ENCODE results near the gene GALNT17.

Gene GALNT17

GRCh38 chr7:71343892-71344291 is 211.9 kb downstream of the GALNT17 start:
- H3K9me3 ChIP-seq (ENCODE audit: insufficient read depth, low read length) = peaks cover 9% of the 10 kb centered on the region; the same call in 1 of the 2 replicates
- no peaks in the 10 kb centered on the region for H3K36me3 ChIP-seq (ENCODE audit: insufficient read depth, insufficient read length, low read length)

GRCh38 chr7:71345117-71345884 is 213.4 kb downstream of the GALNT17 start:
- Histone ChIP-seq H3K4me1 (ENCODE audit: insufficient read depth, insufficient read length) (no peaks in the 10 kb centered on the region), H3K9me3 (ENCODE audit: insufficient read depth, low read length) (peaks cover 9% of the 10 kb centered on the region; the same call in 1 of the 2 replicates), H3K36me3 (ENCODE audit: insufficient read depth, insufficient read length, low read length) (no peaks in the 10 kb centered on the region), H3K4me3 (ENCODE audit: insufficient read length, low read depth) (no peak overlapping the region), H3K27me3 (ENCODE audit: insufficient read depth, insufficient read length) (no peaks in the 10 kb centered on the region), H3K9ac (ENCODE audit: insufficient read length, low read depth) (no peak overlapping the region)
- TF ChIP-seq ZNF274 (IDR thresholded peaks at IDR 0.05; ENCODE audit: low read depth, low read length) (no peak), SUZ12 (IDR thresholded peaks at IDR 0.05; ENCODE audit: extremely low read depth, insufficient read depth, insufficient read length) (no peak), YY1 (IDR thresholded peaks at IDR 0.05; ENCODE audit: insufficient read depth, insufficient read length) (no peak)
- DNase-seq (ENCODE audit: low read depth, low spot score) = no peak

More at GRCh38 chr7:71343892-71344291, 211.9 kb downstream of the GALNT17 start:
- Histone ChIP-seq H3K4me3 (ENCODE audit: insufficient read length, low read depth) (no peak overlapping the region), H3K9ac (ENCODE audit: insufficient read length, low read depth) (no peak overlapping the region), H3K4me1 (ENCODE audit: insufficient read depth, insufficient read length) (no peaks in the 10 kb centered on the region), H3K27me3 (ENCODE audit: insufficient read depth, insufficient read length) (no peaks in the 10 kb centered on the region)
- no peak for TF ChIP-seq YY1 (IDR thresholded peaks at IDR 0.05; ENCODE audit: insufficient read depth, insufficient read length)
- TF ChIP-seq ZNF274 (IDR thresholded peaks at IDR 0.05; ENCODE audit: low read depth, low read length) = no peak
- TF ChIP-seq SUZ12 (IDR thresholded peaks at IDR 0.05; ENCODE audit: extremely low read depth, insufficient read depth, insufficient read length) = no peak
- DNase-seq (ENCODE audit: low read depth, low spot score) = no peak

GRCh38 chr7:71348821-71349681 is 217.1 kb downstream of the GALNT17 start:
- TF ChIP-seq YY1 (IDR thresholded peaks at IDR 0.05; ENCODE audit: insufficient read depth, insufficient read length) = no peak
- TF ChIP-seq SUZ12 (IDR thresholded peaks at IDR 0.05; ENCODE audit: extremely low read depth, insufficient read depth, insufficient read length) = no peak
- no peak for TF ChIP-seq ZNF274 (IDR thresholded peaks at IDR 0.05; ENCODE audit: low read depth, low read length)

DNA sequence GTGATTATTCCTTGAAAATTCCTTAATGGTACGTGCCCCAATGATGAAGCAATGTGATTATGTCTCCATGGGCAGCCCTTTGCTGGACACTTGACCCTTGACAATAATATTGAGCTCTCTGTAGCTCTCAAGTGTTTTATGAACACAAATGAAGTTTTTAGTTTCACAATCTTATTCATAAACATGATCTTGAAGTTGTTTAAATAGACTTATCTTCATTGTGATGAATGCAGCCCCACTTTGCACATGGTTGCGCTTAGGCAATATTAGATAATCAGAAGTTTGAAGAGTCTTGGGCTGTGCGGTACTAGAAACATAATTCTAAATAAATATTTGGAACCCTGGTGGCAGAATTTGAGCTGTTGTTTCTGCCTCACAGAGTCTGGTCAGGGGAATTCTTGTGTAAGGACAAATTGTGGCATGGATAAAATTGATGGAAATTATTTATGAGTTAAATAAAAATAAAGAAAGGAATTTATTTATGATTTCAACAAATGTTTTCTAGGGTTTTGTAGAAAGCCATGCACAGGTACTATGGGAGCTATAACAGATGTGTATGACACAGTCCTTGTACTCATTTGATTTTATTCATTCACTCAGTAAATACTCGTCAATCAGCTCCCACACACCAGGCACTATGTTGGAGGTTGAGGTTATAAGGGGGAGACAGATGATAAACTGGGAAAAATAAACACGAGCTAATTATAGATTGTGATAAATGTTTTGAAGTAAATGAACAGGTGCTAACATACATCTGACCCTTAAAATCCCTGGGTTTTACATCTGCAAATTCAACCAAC is 217.9 kb downstream of the GALNT17 start:
- Histone ChIP-seq H3K4me3 (ENCODE audit: insufficient read length, low read depth) (no peak overlapping the region), H3K27me3 (ENCODE audit: insufficient read depth, insufficient read length) (no peaks in the 10 kb centered on the region), H3K36me3 (ENCODE audit: insufficient read depth, insufficient read length, low read length) (no peaks in the 10 kb centered on the region), H3K4me1 (ENCODE audit: insufficient read depth, insufficient read length) (no peaks in the 10 kb centered on the region), H3K9ac (ENCODE audit: insufficient read length, low read depth) (no peak overlapping the region), H3K9me3 (ENCODE audit: insufficient read depth, low read length) (peaks cover 19% of the 10 kb centered on the region; the same call in 1 of the 2 replicates)
- no peak for TF ChIP-seq SUZ12 (IDR thresholded peaks at IDR 0.05; ENCODE audit: extremely low read depth, insufficient read depth, insufficient read length)
- no peak for TF ChIP-seq YY1 (IDR thresholded peaks at IDR 0.05; ENCODE audit: insufficient read depth, insufficient read length)
- no peak for TF ChIP-seq ZNF274 (IDR thresholded peaks at IDR 0.05; ENCODE audit: low read depth, low read length)
- no peak for DNase-seq (ENCODE audit: low read depth, low spot score)

More at GRCh38 chr7:71348821-71349681, 217.1 kb downstream of the GALNT17 start:
- no peaks in the 10 kb centered on the region for H3K4me1 ChIP-seq (ENCODE audit: insufficient read depth, insufficient read length)
- peaks cover 22% of the 10 kb centered on the region; the same call in 1 of the 2 replicates for H3K9me3 ChIP-seq (ENCODE audit: insufficient read depth, low read length)
- no peak overlapping the region for H3K4me3 ChIP-seq (ENCODE audit: insufficient read length, low read depth)
- no peaks in the 10 kb centered on the region for H3K27me3 ChIP-seq (ENCODE audit: insufficient read depth, insufficient read length)
- DNase-seq (ENCODE audit: low read depth, low spot score) = peak; percentile 61
- no peaks in the 10 kb centered on the region for H3K36me3 ChIP-seq (ENCODE audit: insufficient read depth, insufficient read length, low read length)
- H3K9ac ChIP-seq (ENCODE audit: insufficient read length, low read depth) = no peak overlapping the region

GRCh38 chr7:71350680-71351079 is 218.7 kb downstream of the GALNT17 start:
- Histone ChIP-seq H3K9ac (ENCODE audit: insufficient read length, low read depth) (no peak overlapping the region), H3K4me3 (ENCODE audit: insufficient read length, low read depth) (no peak overlapping the region), H3K9me3 (ENCODE audit: insufficient read depth, low read length) (peaks cover 19% of the 10 kb centered on the region; the same call in 1 of the 2 replicates), H3K27me3 (ENCODE audit: insufficient read depth, insufficient read length) (no peaks in the 10 kb centered on the region), H3K36me3 (ENCODE audit: insufficient read depth, insufficient read length, low read length) (no peaks in the 10 kb centered on the region), H3K4me1 (ENCODE audit: insufficient read depth, insufficient read length) (no peaks in the 10 kb centered on the region)
- no peak for DNase-seq (ENCODE audit: low read depth, low spot score)
- TF ChIP-seq YY1 (IDR thresholded peaks at IDR 0.05; ENCODE audit: insufficient read depth, insufficient read length) (no peak), SUZ12 (IDR thresholded peaks at IDR 0.05; ENCODE audit: extremely low read depth, insufficient read depth, insufficient read length) (no peak), ZNF274 (IDR thresholded peaks at IDR 0.05; ENCODE audit: low read depth, low read length) (no peak)

GRCh38 chr7:71354716-71355115 is 222.8 kb downstream of the GALNT17 start:
- Histone ChIP-seq H3K4me1 (ENCODE audit: insufficient read depth, insufficient read length) (no peaks in the 10 kb centered on the region), H3K9ac (ENCODE audit: insufficient read length, low read depth) (no peak overlapping the region), H3K4me3 (ENCODE audit: insufficient read length, low read depth) (no peak overlapping the region), H3K9me3 (ENCODE audit: insufficient read depth, low read length) (peaks cover 32% of the 10 kb centered on the region; the same call in 1 of the 2 replicates), H3K27me3 (ENCODE audit: insufficient read depth, insufficient read length) (no peaks in the 10 kb centered on the region), H3K36me3 (ENCODE audit: insufficient read depth, insufficient read length, low read length) (no peaks in the 10 kb centered on the region)
- DNase-seq (ENCODE audit: low read depth, low spot score) = no peak
- TF ChIP-seq SUZ12 (IDR thresholded peaks at IDR 0.05; ENCODE audit: extremely low read depth, insufficient read depth, insufficient read length) (no peak), YY1 (IDR thresholded peaks at IDR 0.05; ENCODE audit: insufficient read depth, insufficient read length) (no peak), ZNF274 (IDR thresholded peaks at IDR 0.05; ENCODE audit: low read depth, low read length) (no peak)
